EL (cell line): ENCODE measurements around the gene PRMT7.

Source experiments
- DNase-seq: peaks from one replicate; pipeline ENCODE4 v3.0.0-alpha.2; 2016

Gene PRMT7

DNA sequence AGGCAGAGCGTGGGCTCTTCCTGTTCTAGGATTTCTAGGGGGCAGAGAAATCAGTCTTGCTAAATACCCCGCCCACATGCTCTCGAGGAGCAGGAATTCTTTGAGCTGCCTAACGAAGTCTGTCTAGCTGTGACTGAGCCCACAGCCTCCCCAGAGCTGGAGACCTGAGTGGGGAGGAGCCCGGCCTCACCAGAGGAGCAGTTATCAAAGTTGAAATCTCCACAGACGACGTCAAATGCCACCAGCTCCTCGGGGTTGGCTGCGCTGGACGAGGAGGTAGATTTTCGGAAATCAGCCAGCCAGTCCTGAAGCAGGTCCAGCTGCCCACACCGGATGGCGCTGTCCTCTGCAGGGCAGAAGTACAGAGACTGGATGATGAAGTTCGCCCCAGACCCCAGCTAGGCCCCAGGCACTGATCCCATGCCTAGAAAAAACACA is 53.8 kb downstream of the PRMT7 start:
- peak; percentile 28 for DNase-seq

DNA sequence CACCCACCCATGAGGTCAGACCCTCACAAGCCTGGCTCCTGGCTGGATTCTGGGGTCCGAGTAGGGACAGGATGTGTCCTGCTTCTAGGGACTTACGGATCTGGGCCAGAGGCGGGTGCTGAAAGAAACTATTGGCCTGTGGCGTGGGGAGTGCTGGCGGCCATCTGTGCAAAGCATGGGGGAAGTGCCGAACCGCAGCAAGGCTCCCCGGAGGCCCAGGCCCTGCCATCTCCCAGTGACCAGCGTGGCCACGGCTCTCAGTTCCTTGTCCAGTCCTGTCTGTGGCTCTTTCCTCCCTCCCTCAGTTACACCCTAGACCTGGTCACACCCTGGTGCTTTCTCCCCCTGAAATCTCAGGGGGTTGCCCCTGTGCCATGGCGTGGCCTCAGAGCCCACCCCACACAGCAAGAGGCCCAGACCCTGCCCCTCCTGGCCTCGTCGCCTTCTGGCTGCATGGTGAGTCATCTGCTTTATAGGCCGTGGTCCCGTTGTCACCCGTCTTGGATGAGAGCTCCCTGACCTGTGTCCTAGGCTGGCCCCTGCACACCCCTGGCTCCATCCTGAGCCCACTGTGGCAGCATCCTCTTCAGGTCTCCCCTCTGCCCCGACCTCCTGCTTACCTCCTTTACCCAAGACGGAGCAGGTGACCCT is 54.5 kb downstream of the PRMT7 start:
- peak; percentile 16 for DNase-seq

DNA sequence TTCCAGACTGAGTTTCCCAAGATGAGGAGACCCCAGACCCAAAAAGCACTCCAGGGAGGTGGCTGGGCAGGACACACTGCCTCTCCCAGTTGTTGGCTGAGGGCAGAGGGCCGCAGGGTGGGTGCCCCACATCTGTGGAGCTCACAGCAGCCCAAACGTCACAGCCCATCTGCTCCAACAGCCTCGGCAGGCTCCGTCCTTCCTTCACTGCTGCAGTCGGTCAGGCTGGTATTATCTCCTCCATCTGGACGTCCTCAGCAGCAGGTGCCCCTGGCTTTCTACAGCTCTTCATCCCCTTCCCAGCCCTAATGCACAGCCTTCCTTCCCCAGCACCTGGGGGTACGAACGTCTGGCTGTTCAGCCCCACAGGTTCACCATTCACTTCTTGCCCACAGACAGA is 55.2 kb downstream of the PRMT7 start:
- DNase-seq = no peak

DNA sequence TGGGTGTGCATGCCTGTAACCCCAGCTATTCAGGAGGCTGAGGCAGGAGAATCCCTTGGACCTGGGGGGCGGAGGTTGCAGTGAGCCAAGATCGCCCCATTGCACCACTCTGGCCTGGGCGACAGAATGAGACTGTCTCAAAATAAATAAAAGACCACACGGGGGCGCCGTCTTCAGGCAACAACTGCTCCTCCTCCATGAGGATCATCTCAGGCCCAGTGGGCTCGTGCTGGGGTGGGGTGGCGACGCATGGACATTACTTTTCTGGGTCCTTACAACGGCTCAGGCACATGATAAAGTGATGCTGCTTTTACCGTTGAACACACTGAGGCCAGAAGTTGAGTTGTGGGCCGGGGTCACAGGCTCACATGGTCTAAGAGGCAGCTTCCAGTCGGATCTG is 56.2 kb downstream of the PRMT7 start:
- DNase-seq = peak; percentile 46

DNA sequence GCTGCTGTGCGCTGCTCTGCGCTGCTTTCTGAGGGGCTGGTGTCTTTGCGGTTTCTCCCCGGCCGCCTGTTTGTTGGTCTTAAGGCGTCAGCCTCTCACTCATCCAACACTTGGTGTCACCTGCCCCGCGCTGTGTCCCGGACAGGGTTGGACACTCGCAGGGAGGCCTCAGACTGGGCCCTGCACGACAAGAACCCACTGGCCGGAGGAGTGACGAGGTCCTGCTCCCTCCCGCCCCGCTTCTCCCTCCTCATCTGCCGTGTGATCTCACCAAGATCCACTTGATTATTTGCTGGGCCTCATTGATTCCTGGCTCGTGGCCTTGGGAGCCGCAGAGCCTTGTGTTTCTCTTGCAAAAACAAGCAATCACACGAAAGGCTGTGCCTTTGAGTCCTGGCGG is 56.6 kb downstream of the PRMT7 start:
- DNase-seq = no peak

DNA sequence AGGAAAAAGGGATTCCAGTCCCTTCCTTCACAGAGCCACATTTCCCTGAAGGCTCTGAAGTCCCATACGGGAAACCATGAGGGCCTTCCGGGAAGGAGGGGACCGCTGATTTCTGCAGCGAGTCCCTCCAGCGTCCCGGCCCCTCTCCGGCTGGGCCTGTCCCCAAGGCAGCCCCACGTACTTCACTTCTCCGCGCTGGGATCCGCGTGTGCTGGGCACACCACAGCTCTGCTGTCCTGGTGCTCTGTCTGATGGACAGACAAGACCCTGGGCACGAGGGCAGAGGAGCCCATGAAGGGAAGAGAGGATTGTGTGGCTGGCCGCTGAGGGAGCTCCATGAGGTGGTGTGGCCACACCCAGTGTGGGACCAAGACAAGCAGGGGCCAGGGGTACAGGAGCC is 57.1 kb downstream of the PRMT7 start:
- no peak for DNase-seq

DNA sequence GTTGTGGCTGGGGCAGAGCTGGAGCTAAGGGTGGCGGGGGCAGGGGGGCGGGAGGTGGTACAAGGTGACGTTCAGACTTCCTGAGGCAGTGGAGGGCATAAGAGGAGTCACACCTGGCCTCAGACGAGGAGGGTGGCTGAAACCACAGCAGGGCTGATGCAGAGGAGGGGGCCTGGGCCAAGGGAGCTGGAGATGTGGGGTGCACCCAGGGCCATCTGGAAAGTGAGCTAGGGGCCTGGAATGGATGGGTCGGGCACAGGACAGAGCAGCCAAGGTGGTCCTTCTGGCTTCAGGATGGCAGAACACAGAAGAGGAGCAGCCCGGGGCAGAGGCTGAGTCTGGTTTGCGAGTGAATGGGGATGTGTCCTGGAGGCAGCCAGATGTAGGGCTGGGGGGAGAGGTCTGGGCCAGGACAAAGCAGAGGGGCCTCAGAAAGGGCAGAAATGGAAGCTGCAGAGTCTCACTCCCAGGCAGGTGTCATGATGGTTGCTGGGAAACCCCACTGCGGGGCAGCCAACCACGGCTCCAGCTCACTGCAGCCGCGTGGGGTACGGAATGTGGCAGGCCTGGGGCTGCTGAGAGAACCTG is 57.6 kb downstream of the PRMT7 start:
- no peak for DNase-seq

DNA sequence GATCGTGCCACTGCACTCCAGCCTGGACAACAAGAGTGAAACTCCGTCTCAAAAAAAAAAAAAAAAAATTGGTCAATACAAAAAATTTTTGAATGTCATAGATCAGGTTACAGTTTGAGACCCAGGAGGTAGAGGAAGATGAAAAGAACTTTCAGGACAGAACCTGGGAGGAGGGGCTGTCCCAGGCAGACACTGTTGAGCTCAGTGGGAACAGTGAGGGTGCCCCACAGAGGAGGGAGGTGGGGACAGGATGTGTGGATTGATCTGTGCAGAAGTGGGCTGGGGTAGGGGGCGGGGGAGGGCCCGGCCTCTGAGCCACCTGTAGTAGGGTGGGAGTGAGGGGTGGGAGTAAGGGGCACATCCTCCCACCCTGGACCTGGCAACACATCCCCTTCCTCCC is 58.3 kb downstream of the PRMT7 start:
- no peak for DNase-seq

DNA sequence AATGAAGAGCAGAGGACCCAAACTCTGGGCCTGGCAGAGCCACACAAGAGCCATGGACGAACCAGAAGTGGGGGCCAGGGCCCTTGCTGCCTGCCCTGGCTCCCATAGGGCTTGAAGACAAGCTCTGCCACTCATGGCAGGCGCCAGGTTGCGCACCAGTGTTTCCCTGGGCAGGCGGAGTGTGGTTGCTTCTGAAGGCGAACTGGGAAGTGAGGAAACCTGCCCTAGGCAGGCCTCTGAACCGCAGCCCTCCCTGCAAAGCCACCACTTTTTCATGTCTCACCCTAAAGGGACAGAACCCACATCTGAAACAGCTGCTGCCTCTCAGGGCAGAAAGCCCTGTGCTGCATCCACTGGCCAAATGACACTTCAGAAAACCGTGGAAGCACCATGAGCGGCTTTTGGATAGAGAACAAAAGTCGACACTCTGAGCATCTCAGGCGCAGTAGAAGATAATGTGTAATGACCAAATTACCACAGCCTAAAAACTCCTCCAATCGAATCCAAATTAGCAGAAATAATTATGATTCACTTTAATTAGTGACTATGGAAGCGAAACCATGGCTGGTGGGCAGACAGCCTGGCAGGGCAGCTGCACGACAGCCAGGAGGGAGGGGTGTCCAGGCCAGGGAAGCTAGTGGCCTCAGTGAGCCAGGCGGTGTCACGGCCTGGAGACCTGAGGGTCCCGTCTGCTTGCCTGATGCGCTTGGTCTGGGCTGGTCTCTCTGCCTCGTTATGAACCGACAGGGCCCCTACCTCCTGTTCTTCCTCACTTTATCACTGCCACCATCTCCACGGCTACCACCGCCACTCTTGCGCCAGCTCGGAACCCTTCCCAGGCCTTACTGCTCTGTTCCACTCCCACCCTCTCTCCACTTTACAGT is 59.1 kb downstream of the PRMT7 start:
- DNase-seq = no peak

DNA sequence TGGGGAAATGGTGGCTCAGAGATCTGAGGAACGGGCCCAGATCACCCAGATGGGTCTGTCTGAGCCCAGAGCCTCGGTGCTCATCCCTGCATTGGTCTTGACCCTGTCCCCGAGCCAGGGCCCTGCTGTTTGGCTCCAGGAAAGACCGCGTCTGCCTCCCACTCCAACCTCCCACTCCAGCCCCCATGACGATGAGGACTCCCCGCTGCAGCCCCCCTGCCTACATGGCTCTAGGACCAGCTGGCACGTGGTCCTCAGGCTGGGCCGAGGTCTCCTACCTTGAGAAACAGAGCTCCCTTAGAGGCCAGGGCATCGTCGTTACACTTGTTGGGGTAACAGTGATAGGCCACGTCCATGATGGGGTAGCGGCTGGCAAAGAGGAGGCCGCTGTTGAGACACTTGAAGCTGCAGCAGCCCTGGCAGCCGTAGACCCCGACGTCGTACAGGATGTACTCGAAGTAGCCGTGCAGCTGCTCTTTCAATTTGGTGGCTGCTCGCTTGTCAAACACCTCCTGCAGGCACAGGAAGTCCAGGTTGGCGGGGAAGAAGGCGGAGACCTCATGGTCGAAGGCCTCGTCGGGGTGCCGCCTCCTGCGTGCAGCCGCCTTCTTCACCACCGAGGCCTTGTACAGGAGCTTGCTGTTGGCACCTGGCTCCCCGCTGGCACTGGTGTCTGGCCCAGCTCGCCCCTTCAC is 59.9 kb downstream of the PRMT7 start:
- DNase-seq = no peak

DNA sequence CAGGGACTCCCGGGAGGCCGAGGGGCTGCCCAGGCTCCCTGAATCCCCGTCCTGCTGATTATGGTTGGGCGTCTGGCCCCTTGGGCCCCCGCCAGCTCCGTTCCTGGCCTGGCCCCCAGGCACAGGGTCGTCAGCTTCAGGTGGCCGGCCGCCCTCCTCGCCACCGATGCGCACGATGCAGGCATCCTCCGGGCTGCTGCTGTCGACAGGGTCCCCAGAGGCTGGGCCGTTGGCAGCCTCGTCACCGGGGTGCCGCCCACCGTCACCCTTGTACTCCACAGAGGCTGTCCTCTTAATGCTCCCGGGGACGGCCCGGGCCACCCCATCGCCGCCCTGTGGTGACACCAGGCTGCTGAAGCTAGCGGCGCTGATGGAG is 60.4 kb downstream of the PRMT7 start:
- no peak for DNase-seq

DNA sequence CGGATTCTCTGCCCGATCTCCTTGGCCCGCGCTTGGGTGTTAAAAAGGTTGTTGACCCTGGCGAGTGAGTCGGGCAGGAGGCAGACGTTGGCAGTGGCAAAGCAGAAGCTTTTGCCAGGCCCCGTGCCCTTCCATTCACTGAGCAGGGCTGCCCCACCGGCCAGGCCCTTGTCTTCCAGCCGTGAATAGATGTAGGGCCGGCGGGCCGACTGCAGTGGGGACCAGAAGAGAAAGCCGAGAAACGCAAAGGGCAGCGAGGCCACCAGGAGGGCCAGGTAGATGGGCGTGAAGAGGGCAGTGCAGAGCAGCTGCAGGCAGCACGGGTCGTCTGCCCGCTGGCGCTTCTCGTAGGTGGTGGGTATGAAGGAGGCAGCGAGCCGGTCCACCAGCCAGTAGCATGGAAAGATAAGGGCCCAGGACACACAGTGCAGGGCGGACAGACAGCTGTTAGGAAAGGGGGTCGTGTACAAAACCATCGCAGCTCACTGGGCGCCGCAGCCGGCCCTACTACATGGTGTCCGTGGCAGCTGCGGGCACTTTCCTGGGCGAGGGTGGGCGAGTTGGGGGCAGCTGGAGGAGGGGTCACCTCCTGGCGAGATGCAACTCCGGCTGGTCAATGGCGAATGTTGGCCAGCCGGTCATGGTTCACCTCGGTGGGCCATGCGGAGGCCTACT is 61.0 kb downstream of the PRMT7 start:
- DNase-seq = no peak

DNA sequence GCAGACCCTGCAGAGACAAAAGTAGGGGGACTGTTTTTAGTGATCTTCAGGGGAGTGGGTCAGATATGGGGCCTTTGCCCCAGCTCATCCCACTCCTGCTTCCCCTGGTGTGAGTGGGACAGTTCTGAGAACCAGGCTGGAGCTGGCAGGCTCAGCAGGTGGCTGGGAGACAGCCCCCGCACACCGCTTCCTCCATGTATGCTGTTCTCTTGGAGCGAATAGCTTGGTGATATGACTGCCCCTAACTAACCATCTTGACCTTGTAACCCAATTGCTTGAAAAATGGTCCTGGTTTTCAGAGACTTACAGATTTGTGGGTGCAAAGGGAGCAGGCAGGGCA is 61.5 kb downstream of the PRMT7 start:
- no peak for DNase-seq

DNA sequence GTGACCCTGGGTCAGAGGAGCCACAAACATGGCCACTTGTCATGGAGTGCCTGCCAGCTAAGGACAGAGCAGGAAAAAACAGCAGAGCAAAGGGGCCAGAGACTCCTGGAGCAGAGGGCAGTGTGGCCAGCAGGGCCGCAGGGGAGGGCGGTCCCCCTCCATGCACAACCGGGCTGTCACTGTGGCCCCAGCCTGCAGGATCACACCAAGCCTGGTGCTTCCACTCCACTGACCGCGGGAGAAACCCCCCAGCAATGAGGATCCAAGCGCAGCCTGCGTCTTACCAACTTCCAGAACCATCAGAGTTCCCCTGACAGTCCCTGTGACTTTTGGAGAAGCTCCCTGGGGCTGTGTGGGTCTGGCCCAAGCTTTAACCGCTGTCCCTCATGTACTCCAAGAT is 62.0 kb downstream of the PRMT7 start:
- no peak for DNase-seq

DNA sequence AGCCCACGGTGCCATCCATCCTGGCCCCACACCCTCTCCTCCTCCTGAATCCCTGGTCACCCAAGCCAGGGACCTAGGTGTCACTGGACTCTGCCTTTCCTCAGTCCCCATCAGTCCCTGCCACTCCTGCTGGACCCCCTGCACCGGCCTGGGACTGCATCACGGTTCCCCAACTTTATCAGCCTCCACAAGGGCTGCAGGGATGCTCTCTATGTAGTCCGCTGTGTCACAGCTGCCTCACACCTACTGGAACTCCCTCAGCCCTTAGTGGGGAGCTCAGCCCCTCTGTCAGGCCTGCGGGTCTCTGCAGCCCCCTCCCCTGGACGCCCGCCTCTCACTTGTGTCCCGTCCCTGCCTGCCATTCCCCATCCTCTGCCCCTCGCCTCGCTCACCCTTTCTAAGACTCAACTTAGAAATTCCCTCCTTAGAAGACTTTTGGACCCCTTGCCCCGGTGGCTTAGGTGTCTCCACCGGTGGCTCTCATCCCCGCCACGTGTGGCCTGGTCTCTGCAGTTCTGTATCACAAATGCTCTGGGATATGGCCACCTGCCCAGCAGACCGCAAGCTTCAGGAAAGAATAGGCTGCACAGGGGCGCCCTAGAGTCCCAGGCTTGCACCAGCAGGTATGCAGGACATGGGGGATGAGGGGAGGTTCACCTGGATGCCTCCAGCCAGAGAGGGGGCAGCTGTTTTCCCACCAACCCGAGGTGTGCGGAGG is 62.9 kb downstream of the PRMT7 start:
- DNase-seq = no peak

DNA sequence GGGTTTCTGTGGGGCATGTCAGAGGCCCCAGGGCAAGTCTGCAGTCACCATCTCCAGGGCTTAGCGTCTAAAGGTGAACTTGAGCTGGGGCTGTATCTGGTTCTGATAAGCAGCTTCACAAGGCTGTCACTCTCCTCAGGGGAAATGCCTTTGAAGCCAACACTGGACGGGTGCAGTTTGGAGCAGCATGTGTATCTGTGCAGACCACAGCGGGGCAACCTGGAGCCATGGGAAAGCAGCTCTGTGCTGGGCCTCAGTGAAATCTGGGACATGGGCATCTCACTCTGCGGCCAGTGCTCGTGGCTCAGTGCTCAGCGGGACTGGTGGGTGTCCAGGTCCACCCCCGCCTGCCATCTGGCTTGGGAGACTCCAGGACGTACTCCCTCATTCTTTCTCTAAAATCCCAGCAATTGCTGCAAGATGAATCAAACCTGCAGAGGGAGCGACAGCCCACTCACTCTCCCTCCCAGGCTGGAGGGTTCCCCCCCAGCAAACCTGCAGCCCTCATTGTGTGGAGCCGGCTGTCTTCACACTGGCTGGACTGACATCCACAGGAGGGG is 63.5 kb downstream of the PRMT7 start:
- DNase-seq = no peak

DNA sequence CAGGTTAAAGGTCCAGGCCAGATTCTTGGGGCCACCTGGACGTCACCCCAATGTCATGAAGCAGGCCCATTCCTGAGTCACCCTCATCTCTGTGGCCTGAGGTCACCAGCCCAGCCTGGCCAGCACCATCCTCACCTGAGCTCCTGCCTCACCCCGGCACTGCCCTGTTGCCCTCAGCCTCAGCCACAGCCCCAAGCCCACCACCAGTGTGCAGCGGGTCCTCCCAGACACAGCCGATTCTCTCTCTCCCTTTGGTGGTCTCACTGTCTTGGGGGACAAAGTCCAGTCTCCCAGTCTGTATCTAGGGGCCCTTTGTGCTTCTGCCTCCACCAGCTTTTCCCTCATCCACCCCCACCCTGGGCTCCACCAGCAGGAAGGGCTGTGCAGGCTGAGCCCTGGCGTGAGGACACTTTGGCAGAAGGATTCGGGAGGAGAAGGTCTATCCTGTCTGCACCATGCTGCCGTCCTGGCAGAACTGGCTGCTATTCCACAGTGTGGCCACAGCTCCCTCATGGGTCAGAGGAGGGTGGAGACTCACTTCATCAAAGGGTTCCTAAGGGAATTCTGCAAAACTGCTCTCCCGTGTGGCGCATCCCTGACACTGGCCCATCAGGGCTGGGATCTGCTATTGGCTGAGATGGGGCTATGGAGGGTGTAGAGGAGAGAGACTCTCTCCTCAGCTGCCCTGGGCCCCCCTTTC is 64.3 kb downstream of the PRMT7 start:
- no peak for DNase-seq

DNA sequence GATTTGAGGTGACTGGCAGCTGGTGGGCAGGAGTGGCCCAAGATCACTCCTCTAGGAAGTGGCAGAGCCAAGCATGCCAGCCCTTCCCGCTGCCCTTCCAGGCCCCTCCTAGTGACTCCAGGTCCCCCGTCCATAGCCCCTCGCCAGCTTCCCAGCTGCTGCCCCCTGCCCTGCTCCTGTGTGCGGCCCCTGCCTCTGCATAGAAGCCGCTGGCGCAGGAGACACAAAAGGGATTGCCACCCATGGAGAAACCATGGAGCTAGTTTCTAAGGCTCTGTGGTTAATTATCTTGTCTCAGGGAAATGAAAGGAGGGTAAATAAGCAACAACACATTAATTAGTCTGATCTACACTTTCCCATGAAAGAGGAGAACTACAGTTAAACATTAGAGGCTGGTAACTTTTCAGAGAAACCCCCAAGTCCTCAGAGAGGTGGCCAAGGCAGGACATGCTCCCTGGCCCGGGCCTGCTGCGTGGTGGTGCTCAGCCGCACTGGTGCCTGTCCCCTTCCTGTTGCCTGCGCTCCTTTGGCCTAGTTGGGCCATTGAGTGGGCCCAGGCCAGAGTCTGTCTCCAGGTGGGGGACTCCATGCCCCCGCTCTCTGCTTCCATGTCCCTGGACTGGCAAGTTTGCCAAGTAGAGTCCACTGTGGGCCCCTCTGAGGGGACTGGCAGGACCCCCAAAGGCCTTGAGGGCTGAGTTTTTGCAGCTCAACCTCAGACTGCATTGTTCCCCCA is 65.2 kb downstream of the PRMT7 start:
- no peak for DNase-seq

DNA sequence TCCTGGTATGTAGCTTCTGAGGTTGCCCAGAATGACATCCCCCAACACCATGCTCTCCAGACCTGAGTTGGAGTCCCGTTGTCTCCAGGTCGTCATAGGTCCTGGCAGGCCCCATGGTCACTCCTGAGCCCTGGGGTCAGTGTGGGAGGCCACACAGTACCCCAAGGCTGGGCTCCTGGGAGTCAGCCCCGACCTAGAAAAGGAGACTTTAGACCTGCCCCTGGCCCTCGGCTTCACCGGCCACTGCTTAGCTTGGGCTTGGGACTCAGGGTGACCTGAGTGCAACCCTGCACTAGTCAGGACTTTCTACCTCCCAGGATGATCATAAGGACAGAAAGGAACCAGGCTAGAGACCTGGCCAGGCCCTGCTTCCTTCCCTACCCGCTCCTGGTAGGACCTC is 65.8 kb downstream of the PRMT7 start:
- no peak for DNase-seq

DNA sequence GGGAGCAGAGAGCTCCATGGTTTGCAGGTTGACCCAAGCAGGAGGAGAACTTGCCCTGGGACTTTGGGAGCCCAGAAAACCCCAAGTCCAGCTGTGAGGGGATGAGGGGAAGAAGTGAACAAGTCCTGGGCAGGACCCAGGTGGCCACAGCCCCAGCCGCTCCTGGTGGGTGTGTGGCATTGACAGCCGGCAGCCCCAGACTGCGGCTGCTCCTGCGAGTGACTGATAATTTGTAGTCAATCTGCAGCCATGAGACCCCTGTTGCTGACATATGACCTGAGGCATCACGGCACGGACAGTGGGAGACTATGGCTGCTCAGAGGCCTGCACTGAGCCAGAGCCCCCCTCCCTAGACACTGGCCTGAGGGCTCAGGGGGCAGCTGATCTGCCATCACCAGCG is 66.4 kb downstream of the PRMT7 start:
- DNase-seq = no peak
